ENCODE measurements around the gene KCNAB1.
"Not testable (repeated sequence)": the region's sequence is repeated elsewhere in the genome, so short reads cannot be mapped to it uniquely, and the experiment has no call there.

The KCNAB1 gene

DNA sequence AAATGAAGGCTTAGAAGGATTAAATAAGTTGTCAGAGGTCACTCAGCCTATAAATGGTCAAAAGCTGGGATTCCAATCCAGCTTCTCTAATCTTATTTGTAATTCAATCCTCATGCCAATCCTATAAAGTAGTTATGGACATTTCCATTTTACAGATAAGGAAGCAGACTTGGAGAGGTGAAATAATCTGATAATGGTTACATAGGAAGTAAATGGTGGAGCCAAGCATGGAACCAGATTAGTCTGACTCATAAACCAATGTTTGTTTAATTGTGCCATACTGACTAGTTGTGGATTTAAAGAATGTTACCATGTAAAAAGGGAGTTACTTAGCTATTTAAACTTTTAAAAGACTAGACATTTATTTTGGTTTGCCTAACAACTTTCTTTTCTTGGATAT lies 59.7 kb downstream of the KCNAB1 start:
- DNase-seq = no peak

DNA sequence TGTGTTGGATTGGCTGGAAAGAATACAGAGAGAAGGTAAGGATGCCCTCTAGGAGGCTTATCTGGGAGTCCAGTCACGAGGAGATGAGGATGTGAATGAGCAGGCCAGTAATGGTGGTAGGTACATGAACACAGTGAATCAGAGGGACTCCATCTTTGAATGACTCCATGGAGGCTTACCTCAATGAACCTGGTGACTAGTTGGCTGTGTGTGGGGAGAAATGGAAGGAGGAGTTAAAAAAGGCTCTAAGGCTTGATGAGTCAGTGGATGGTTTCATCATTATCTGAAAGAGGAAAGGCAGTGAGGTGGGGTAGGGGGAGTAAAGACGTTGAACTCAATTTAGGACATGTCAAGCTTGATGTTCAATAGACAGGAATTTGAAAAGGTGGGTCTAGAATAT lies 61.1 kb downstream of the KCNAB1 start:
- DNase-seq = no peak

DNA sequence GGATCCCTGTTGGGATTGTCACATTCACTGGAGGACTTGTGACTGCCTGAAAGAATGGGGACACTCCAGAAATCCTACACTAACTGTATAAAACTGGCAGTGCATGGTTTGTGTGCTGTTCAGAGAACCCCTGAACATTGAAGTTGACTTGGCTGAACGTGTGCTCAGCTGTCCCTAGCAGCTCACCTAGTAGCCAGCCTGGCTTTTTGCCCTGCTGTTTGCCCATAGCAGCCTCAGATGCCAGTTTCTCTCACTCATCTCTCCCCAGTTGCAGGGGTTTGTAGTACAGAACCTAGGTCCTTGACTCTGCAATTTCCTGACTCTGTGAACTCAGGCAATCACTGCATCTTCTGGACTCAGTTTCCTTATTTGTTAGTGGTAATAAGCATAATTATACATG lies 63.0 kb downstream of the KCNAB1 start:
- DNase-seq = no peak

DNA sequence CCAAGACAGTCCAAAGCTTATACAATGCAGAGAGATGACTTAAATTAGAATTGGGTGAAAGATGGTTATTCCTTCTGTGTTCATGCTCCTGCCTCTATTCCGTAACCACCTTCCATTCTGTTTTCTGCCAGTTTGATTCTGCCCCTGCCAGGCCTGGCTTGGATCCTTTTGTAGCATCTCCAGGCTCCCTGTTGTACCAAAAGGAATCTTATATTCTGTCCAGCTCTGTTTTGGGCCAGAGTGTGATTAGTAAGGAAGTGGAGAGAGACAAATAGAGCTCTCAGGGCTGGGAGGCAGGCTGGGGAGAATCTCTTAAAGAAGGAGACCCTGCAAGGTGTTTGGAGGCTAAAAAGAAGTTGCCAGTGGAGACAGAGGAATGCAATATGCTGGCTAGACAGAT lies 63.8 kb downstream of the KCNAB1 start:
- DNase-seq = no peak

DNA sequence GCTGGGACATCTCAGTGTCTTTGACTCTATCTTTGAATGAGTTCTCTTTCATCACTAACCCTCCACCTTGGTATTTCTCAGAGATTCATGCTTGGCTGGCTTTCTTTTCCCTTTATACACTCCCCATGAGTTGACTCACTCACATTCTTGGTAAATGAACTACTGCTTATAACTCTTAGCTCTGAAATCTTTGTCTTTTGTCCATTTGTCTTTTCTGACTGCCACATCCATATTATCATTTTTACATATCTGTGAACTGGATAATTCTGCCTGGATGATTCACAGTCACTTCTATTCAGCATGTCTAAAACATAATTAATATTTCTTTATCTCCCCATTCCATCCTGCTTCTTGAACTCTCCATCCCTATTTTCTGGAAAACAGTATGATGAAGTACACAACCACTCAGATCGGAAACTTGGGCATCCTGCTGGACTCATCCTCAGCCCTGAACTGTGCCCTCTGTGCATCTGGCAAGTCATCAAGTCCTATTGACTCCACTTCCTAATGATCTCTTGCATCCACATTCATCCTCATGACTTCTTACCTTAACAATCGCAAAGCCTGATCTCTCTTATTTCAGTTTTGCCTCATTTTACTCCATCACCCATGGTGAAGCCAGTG lies 66.9 kb downstream of the KCNAB1 start:
- no peak for DNase-seq

DNA sequence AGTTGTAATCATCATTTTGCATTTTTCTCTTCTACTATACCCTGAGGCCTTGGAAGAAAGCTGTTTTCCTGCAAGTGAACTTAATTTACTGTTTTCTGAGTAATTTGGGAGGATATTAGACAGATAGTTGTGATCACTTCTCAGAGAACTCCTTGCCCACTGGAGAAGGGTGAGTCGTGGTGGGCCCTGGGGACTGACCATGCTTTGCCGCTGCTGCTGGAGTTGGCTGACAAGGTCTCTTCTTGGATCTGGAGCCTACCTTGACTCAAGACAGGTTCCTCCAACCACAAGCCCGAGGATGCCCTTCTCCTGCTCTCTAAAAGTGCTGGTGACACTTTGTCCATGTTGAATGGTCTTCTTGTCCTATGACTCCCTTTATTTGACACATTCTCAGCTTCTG lies 68.4 kb downstream of the KCNAB1 start:
- DNase-seq = no peak

DNA sequence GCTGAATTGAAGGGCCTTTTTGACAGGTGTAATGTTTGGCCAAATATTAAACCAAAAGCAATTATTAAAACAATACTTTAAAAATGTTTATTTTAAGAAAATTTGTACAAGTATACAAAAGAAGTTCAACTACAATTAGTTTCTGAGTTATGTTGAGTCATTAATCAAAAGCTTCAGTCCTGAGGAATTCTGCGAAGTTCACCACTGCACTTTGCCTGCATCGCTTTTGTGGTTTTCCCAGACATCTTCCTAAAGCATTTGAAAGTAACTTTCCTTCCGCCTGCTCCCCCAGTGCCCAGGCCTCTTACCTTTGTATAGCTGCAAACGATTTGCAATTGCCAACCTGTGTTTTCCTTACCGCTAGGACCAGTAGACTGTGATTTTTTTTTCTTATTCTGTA lies 69.5 kb downstream of the KCNAB1 start:
- no peak for DNase-seq

DNA sequence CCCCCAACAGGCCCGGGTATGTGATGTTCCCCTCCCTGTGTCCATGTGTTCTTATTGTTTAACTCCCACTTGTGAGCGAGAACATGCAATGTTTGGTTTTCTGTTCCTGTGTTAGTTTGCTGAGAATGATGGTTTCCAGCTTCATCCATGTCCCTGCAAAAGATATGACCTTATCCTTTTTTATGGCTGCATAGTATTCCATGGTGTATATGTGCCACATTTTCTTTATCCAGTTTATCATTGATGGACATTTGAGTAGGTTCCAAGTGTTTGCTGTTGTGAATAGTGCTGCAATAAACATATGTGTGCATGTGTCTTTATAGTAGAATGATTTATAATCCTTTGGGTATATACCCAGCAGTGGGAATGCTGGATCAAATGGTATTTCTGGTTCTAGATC lies 74.6 kb downstream of the KCNAB1 start:
- not testable (repeated sequence) for DNase-seq

DNA sequence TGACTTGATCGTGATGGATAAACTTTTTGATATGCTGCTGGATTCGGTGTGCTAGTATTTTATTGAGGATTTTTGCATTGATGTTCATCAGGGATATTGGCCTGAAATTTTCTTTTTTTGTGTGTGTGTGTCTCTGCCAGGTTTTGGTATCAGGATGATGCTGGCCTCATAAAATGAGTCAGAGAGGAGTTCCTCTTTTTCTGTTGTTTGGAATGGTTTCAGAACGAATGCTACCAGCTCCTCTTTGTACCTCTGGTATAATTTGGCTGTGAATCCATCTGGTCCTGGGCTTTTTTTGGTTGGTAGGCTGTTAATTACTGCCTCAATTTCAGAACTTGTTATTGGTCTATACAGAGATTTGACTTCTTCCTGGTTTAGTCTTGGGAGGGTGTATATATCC lies 76.8 kb downstream of the KCNAB1 start:
- DNase-seq = not testable (repeated sequence)

DNA sequence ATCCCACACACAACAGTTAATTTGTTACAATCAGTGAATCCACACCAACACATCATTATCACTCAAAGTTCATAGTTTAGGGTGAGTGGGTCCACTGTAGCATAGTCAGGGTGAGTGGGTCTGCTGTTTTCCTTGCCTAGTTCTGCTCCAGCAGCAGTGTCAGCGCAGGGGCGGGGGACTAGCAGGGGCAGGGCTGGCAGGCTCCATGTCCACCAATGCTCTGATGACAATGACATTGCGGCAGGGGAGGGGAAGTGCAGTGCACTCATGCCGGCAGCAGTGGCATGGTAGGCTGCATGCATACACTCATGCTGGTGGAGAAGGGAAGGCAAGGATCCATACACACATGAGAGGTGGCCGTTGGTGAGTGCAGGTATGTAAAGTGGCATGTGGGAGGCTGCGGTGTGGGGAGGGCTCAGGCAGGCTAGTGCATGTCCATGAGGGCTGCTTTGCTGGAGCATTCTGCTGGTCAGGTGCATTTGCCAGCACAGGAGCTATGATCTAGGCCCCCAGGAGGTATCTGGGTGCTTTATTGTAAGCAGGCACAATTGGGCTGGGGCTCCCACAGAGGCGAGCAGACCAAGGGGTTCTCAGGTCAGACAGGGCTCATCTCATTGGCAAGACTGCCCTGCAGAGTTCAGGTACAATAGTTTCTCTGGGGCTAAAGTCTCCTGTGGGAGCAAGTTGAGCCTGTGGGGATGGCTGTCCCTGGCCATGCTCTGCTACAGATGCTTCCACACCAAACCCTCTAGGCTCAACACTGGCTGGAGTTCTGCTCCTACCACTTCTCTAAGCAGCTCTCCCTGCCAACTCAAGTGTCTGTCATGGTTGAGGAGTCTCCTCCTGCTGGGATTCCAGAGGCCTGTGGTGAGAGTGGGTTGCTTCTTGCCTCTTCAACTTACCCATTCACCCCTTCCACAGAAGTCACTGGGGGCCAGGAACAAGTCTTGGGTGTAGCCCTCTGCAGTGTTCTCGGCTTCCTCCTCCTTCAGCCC lies 81.3 kb downstream of the KCNAB1 start:
- no peak for DNase-seq

DNA sequence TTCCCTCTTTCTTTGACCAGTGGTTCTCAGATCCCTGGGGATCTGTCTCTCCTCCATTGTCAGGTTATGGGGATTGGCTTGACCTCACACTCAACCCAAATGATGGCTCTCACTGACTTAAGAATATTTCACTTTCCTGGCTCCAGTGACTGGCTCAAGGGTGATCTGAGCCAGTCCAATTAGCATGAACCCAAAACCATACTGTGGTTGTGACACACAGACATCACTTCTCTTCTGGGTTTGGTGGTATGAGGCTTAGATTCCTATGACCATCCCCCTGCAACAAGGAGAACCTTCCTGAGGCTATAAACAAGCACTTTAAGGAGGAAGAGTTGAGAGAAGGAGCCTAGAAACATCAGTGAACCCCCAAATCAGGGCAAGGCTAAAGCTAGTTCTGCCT lies 85.8 kb downstream of the KCNAB1 start:
- no peak for DNase-seq

DNA sequence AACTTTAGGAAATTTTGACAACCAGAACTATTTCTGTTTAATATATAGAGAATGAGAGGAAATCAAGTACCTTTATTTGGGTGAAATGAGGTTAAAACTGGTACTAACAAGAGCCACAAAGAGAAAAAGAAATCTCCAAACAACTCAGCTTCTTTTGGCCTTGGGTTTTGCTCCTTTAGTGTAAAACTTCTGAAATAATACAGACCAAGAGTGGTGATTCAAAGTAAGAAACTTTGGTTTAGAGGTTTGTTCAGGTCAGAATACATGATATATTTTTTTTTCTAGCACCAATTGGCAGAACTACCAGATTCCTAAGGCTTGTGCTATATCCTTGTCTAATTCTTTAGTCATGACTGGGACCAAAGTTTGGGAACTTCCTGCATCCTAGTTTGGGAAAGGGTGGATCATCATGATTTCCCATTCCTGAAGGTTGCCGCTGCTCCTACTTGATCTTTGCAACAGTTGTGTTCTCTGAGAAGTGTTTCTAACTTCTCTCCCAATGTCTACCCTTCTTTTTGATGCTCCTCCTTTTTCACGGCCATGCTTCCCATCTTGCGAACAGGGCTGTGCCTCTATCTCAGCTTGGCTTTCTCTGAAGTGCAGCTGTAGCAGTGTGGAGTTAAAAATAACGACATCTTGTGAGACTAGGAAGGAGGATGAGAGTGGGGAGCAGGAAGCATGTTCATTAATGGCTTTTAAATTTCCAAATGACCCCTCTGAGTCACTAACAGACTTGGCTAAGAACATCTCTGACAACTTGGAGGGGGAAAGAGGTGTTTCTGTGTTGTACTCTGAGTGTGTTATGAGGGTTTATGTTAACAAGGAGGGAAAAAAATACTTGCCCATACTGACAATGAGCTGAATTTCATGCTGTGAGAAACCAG lies 87.7 kb downstream of the KCNAB1 start:
- DNase-seq = no peak

DNA sequence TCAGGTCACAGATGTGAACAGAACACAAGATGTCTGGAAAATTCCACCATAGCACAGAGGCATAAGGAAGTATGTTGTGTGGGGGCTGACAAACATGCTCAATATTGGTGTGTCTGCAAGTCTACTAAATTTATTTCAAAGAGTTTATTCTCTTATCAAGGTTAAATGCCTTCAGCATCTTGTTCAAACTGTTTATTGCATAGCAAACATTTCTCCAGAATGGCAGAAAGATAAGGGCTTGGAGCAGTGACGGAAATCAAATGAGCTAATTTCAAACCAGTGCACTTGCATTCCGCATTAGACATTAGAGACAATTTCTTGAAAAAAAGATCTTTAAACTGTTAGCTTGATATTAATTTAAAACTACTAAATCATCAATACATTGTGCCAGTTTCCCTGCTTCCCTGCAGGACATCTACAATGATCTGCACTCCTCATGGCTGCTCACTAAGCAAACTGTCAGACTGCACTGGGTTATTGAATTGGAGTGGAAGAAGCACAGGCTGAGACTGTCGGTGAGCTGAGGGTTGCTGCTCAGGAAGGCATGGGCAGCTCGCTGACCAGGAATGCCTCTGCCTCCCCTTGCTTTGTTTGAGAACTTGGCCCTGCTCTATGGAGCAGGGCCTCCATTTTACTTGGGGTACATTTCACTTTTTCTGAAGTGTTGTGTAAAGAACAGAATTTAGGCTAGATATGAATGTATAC lies 89.4 kb downstream of the KCNAB1 start:
- no peak for DNase-seq

DNA sequence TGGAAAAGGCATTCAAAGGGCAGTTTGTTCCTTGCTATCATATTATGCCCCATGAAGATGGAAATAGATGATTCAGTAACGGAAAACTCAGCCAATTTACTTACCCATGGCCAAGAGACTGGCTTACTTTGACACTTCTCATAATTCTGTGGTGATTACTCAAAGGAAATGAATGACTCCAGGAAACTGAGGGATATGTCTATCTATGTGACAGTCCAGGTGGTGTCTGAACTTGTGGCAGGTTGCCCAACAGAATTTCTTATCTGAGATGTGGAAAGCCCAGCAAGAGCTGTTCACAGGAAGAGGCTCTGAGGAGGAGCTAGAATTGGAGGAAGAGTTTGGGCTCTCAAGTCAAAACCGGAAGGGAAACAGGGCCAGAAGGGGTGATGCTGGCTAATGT lies 91.2 kb downstream of the KCNAB1 start:
- DNase-seq = no peak

DNA sequence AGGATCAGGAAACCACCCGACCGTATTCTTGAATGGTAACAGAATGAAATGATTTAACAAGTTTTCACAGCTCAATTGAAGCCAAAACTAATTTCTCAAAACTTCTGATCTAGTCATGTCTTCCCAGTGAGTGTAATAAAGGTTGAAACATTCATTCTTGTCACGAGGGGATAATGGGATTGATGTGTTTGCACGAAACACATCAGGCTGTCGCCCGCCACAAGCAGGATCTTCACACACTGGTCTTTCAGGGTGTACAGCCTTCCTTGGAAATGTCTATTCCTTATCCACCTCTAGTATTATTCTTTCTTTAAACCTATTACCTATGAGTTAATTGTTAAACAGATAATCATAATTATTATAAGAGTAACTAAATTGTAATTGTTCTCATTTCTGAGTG lies 94.3 kb downstream of the KCNAB1 start:
- no peak for DNase-seq

DNA sequence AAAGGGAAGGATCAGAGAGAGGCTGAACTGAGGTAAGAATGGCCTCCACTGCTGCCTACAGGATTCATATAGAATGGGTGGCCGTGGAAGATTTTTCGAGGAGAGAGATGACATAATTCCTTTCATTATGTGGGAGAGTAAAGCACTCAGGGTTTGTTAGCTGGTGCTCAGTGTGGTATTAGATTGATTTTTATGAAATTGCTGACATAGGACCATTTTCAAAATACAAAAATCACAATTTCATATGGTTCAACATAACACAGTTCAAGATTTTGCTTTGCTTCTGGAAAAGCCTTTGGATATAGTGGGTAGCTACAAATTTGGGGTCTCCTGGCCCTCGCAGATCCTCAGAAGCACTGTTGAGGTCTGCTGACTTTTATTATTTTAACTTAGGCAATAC lies 95.4 kb downstream of the KCNAB1 start:
- no peak for DNase-seq

DNA sequence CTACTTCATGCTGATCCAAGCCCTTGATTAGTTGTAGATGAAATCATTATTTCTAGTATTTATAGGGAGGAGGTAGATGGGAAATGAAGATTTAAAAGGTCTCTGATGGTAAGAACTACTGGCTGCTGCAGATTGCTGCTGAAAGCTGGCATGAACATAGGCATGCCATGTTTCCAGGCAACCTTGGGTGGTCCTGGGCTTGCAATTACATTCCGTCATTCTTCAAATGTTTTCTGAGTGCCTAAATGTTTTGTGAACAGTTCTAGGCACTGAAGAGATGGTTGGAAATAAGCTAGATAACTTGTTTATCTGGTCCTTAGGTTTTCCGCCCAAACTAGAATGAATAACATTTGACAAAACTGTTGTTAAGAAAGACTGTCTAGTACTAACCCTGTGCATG lies 95.8 kb downstream of the KCNAB1 start:
- no peak for DNase-seq

DNA sequence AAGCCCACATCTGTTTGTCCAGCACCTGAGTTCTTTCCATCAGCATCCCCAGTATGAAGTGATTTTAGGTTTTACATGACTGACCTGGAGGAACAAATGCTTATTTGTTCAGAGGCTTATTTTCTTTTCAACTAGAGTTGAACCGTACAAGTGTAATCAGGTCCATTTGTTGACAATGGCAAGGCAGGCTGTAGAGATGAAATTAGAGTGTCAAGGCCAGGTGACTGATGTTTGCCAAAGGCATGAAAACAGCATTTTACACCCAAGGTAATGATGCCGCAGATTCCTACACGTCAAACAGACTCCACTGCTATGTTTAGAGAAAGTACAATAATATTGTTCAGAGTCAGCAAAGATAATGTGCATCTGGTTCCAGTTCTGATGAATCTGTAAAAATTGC lies 96.5 kb downstream of the KCNAB1 start:
- no peak for DNase-seq

DNA sequence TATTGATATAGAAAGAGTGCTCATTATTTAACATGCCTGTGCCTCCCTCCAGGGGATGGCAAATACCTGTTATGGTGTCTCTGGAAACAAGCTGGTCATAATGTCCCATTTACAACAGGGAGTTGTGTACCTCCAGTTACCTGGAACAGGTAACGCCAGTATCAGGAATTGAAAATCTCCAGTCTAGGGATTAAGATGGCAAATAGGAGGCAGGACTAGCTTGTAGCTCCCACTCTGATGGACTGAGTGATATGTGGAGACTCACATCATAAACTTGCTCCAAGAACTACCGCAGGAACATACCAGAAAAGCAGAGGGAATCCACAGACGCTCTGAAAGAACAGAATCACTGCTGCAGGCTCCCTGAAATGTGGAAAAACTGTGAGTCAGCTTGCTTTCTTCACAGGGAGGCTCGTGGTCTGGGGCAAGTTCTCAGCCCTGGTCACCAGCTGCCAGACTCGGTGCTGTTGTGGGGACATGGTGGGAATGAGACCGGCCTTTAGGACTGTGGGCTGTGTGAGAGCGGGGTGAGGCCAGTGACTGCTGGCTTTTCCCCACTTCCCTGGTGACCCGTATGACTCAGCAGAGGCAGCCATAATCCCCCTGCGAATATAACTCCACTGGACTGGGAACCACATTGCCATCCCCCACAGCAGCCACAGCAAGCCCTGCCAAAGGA lies 97.4 kb downstream of the KCNAB1 start:
- no peak for DNase-seq

DNA sequence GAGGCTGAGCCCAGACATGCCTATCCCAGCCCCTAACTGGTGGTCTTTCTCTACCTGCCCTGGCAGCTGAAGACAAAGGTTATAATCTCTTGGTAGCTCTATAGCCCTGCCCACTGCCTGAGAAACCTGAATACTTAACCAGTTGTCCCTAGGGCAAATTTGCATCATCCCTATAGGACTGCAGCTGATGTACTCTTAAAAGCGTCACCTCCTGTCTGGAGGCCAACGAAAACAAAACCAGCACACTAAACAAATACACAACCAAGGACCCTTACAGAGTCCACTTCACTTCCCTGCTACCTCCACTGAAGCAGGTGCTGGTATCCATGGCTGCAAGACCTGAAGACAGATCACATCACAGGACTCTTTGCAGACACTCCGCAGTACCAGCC lies 98.0 kb downstream of the KCNAB1 start:
- DNase-seq = no peak

DNA sequence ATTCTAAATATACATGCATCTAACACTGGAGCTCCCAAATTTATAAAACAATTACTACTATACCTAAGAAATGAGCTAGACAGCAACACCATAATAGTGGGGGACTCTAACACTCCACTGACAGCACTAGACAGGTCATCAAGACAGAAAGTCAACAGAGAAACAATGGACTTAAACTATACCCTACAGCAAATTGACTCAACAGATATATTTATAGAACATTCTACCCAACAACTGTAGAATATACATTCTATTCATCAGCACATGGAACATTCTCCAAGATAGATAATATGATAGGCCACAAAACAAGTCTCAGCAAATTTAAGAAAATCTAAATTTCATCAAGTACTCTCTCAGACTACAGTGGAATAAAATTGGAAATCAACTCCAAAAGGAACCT lies 102.0 kb downstream of the KCNAB1 start:
- DNase-seq = not testable (repeated sequence)

DNA sequence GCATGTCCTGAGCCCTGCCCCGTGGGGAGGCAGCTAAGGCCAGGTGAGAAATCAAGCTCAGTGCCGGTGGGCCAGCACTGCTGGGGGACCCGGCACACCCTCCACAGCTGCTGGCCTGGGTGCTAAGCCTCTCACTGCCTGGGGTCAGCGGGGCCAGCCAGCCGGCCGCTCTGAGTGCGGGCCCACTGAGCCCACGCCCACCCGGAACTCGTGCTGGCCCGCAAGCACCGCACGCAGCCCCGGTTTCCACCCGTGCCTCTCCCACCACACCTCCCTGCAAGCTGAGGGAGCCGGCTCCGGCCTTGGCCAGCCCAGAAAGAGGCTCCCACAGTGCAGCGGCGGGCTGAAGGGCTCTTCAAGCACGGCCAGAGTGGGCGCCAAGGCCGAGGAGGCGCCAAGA lies 103.7 kb downstream of the KCNAB1 start:
- not testable (repeated sequence) for DNase-seq

Measured in stimulated activated CD4-positive, alpha-beta T cell treated with anti-CD3 and anti-CD28 coated beads, Interleukin-4, amount 100 ng/mL, for 24 hours (primary cell).